ENCODE results near the gene LRRC55.

LRRC55 gene

DNA sequence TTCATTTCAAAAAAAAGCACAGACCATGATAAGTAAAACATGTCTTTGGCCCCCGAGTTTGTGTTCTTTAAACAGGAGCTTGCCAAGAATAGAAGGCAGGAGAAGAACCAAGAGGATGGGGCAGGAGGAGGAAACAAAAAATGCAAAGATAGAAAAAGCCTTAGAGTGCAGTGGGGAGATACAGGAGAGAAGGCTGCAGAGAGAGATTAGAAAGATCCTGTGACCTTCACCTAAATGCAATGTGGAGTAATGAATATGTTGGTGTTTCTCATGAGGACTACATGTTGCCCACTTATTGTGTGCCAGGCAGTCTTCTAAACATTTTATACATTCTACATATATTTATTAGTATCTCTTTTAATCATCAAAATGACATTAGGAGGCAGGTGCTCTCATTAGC lies 57.6 kb downstream of the LRRC55 start:
- DNase-seq, result no peak

DNA sequence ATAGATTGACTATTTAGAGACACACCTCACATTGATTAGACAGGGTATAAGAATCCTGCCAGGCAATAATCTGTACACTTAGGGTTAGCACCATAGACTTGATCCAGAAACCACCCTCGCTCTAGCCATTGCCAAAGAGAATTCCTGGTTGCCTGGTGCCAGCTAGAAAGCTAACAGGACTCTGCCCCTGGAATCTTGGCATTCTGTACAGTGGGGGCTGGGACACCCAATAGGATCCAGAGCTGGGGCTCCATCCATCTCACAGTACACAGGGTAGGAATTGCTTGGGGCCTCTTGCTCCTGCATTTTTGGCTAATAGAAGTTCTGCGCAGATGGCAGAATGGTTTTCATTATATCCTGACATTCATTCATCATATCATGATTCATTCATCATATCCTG lies 58.3 kb downstream of the LRRC55 start:
- no peak for DNase-seq

DNA sequence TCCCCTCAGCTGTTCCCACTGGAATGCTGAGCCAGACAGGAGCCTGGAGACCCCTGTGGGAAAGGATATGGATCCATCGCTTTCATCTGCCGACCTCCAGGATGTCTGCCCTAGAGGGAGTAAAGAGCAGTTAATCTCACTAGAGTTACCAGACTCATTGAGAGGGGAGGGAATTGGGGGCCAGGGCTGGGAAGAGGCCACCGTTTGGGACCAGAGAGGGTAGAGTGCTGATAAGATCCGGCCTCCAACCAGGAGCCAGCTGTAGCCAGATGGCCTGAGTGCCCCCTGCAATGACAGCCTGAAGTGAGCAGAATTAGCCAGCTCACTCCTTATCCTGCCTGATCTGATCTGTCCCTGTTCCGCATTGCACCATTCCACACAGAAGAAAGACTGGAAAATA lies 59.0 kb downstream of the LRRC55 start:
- DNase-seq, result no peak
